HepG2 (cell line): ENCODE data around the gene VSIG10L. TPM values are rescaled to one million over a fixed set of nuclear protein-coding genes. Genes with fewer than 3 reads are reported as not detected.
A peak's percentile ranks its signal among the peaks of the same experiment; 100 is the strongest.

Experiments
- CBX5 ChIP-seq: sonication (generic); formaldehyde crosslinking; IDR thresholded peaks from 2 replicates; pipeline ENCODE4 v1.4.0; 2020; ENCODE audit warnings: missing genetic modification reagents, borderline replicate concordance
- FLYWCH1 ChIP-seq: sonication (generic); formaldehyde crosslinking; IDR thresholded peaks from 2 replicates; pipeline ENCODE4 v1.8.1; 2023; ENCODE audit warnings: mild to moderate bottlenecking, missing genetic modification reagents
- HDAC6 ChIP-seq: fragments of 200-600 bp; sonication (generic); IDR thresholded peaks from 2 replicates; pipeline ENCODE4 v1.7.0; 2017; ENCODE audit warnings: mild to moderate bottlenecking, antibody characterized with exemption, low read length, low read depth
- HMGA1 ChIP-seq: sonication (generic); formaldehyde crosslinking; conservative IDR thresholded peaks from 2 replicates; pipeline ENCODE4 v1.4.0; 2020; ENCODE audit warnings: missing genetic modification reagents
- HNF1B ChIP-seq: sonication (generic); formaldehyde crosslinking; IDR thresholded peaks from 2 replicates; pipeline ENCODE4 v1.5.1; 2020; ENCODE audit warnings: mild to moderate bottlenecking, moderate library complexity, missing genetic modification reagents
- ISL2 ChIP-seq: sonication (generic); formaldehyde crosslinking; IDR thresholded peaks from 2 replicates; pipeline ENCODE4 v1.5.0; 2020; ENCODE audit warnings: missing genetic modification reagents
- KDM3A ChIP-seq: IDR thresholded peaks from 2 replicates; pipeline ENCODE4 v1.6.1; 2018; ENCODE audit warnings: low read depth, missing compliant biosample characterization
- MTF1 ChIP-seq: sonication (generic); formaldehyde crosslinking; IDR thresholded peaks from 2 replicates; pipeline ENCODE4 v1.5.0; 2020; ENCODE audit warnings: missing genetic modification reagents
- MZF1 ChIP-seq: sonication (generic); formaldehyde crosslinking; IDR thresholded peaks from 2 replicates; pipeline ENCODE4 v1.8.1; 2023; ENCODE audit warnings: mild to moderate bottlenecking, missing genetic modification reagents, borderline replicate concordance
- NFYB ChIP-seq: sonication (generic); formaldehyde crosslinking; IDR thresholded peaks from 2 replicates; pipeline ENCODE4 v1.4.0; 2020; ENCODE audit warnings: missing genetic modification reagents
- NONO ChIP-seq, 2 experiments: fragments of 450-650 bp in 1 of 2; sonication (generic) in 1 of 2; formaldehyde crosslinking in 1 of 2; IDR thresholded peaks in 1 of 2; conservative IDR thresholded peaks in 1 of 2; 2 replicates each; pipeline versions ENCODE4 v1.6.1 to v1.8.0; 2017 to 2022; ENCODE audit warnings: mild to moderate bottlenecking in 1 of 2, missing genetic modification reagents in 1 of 2, moderate library complexity in 1 of 2
- NR2C2 ChIP-seq: sonication (generic); formaldehyde crosslinking; IDR thresholded peaks from 2 replicates; pipeline ENCODE4 v1.4.0; 2020; ENCODE audit warnings: missing genetic modification reagents, mild to moderate bottlenecking, moderate library complexity, borderline replicate concordance
- RBM39 ChIP-seq: fragments of 200-400 bp; formaldehyde crosslinking; IDR thresholded peaks from one replicate; pipeline ENCODE4 v1.6.1; 2018; ENCODE audit warnings: antibody characterized with exemption, mild to moderate bottlenecking, low read depth, low read length; ENCODE audit not compliant: poor library complexity, severe bottlenecking
- SIX1 ChIP-seq: sonication (generic); formaldehyde crosslinking; IDR thresholded peaks from 2 replicates; pipeline ENCODE4 v1.4.0; 2020; ENCODE audit warnings: missing genetic modification reagents, borderline replicate concordance
- SOX13 ChIP-seq, 3 experiments: fragments of 450-650 bp in 1 of 3; sonication (generic) in 1 of 3; formaldehyde crosslinking in 1 of 3; IDR thresholded peaks in 2 of 3; conservative IDR thresholded peaks in 1 of 3; 2 replicates each; pipeline versions ENCODE4 v1.5.0 to v1.6.1; 2016 to 2020; ENCODE audit warnings: antibody characterized with exemption in 1 of 3, mild to moderate bottlenecking in 1 of 3, missing compliant biosample characterization in 1 of 3, missing genetic modification reagents in 1 of 3, moderate library complexity in 1 of 3
- ZBTB7B ChIP-seq: sonication (generic); formaldehyde crosslinking; IDR thresholded peaks from 2 replicates; pipeline ENCODE4 v1.4.0; 2020; ENCODE audit warnings: missing genetic modification reagents
- ZFX ChIP-seq: sonication (generic); formaldehyde crosslinking; IDR thresholded peaks from 2 replicates; pipeline ENCODE4 v1.4.0; 2020; ENCODE audit warnings: mild to moderate bottlenecking, low read depth, missing genetic modification reagents, moderate library complexity
- ZNF609 ChIP-seq: sonication (generic); formaldehyde crosslinking; IDR thresholded peaks from 2 replicates; pipeline ENCODE4 v1.4.0; 2020; ENCODE audit warnings: mild to moderate bottlenecking, missing genetic modification reagents, borderline replicate concordance
- ZNF619 ChIP-seq: sonication (generic); formaldehyde crosslinking; IDR thresholded peaks from 2 replicates; pipeline ENCODE4 v1.4.0; 2020; ENCODE audit warnings: mild to moderate bottlenecking, missing genetic modification reagents
- ZNF724P ChIP-seq: sonication (generic); formaldehyde crosslinking; IDR thresholded peaks from 2 replicates; pipeline ENCODE4 v1.8.0; 2022; ENCODE audit warnings: missing genetic modification reagents, borderline replicate concordance
- ZNF790 ChIP-seq: sonication (generic); formaldehyde crosslinking; IDR thresholded peaks from 2 replicates; pipeline ENCODE4 v1.8.0; 2022; ENCODE audit warnings: missing genetic modification reagents, mild to moderate bottlenecking, borderline replicate concordance
- ZNF816 ChIP-seq: sonication (generic); formaldehyde crosslinking; IDR thresholded peaks from 2 replicates; pipeline ENCODE4 v1.8.0; 2022; ENCODE audit warnings: missing genetic modification reagents, mild to moderate bottlenecking, borderline replicate concordance
- polyA plus RNA-seq, 8 experiments: library from polyadenylated mRNA; depleted of rRNA in 3 of 8; stranded (reverse) in 7 of 8; unstranded in 1 of 8; fragments of >200 nt; fragmentation: Illumina TruSeq in 4 of 8; extraction: Trizol in 4 of 8; gene quantifications; 2 replicates each; pipeline versions ENCODE4 v1.2.1 to v1.2.3, GENCODE V29; 2011 to 2016; ENCODE audit warnings: low read depth in 4 of 8, missing spikeins in 1 of 8, mixed read lengths in 1 of 8; ENCODE audit not compliant: insufficient read depth in 1 of 8
- total RNA-seq, 5 experiments: library from RNA; depleted of rRNA; stranded (reverse); fragments of >200 nt; fragmentation: Illumina TruSeq; extraction: Trizol; gene quantifications; 2 replicates each; pipeline ENCODE4 v1.2.3, GENCODE V29; 2016; ENCODE audit warnings: low read depth in 1 of 5

VSIG10L gene
- total and polyA plus RNA-seq, 2 of the 13 experiments (the other 11 are each of a cell fraction or from before 2014, with no cell fraction given), result 2.7 to 8.5 TPM

- TF ChIP-seq ZNF619 (CRISPR knock-in tag) (peak; percentile 83; the same call in 1 of the 2 replicates), ZNF609 (CRISPR knock-in tag) (0 out of 2 replicates have a peak, but pooled peaks have one; percentile 68), HDAC6 (no peak), MZF1 (no peak), NFYB (CRISPR knock-in tag) (no peak), ZNF790 (CRISPR knock-in tag) (0 out of 2 replicates have a peak, but pooled peaks have one; percentile 51), FLYWCH1 (CRISPR knock-in tag) (no peak), MTF1 (CRISPR knock-in tag) (no peak), ZNF816 (CRISPR knock-in tag) (no peak), HMGA1 (CRISPR knock-in tag) (no peak), ZFX (CRISPR knock-in tag) (peak; percentile 87), SIX1 (CRISPR knock-in tag) (no peak; the same call in 1 of the 2 replicates), ZNF724P (0 out of 2 replicates have a peak, but pooled peaks have one; percentile 21), ISL2 (CRISPR knock-in tag) (0 out of 2 replicates have a peak, but pooled peaks have one; percentile 27), ZBTB7B (CRISPR knock-in tag) (peak; percentile 78), CBX5 (CRISPR knock-in tag) (no peak), NR2C2 (peak; percentile 24; the same call in 1 of the 2 replicates), NONO (IDR thresholded peaks at IDR 0.05) (no peak), NONO (CRISPR knock-in tag; conservative IDR thresholded peaks at IDR 0.05) (peak; percentile 83), RBM39 (no peak), KDM3A (0 out of 2 replicates have a peak, but pooled peaks have one; percentile 24), SOX13 (IDR thresholded peaks at IDR 0.05) (no peak), SOX13 (CRISPR knock-in tag; conservative IDR thresholded peaks at IDR 0.05 in 1 of 2, IDR thresholded peaks at IDR 0.05 in 1 of 2) (peak in 1 of 2 experiments; percentile 29; a peak in 2 of 4 replicates), HNF1B (CRISPR knock-in tag) (peak; percentile 81)
Measured at GRCh38 chr19:51367565-51368365, 25.8 kb upstream of the VSIG10L start (continued).
